WTC11 (cell line): ENCODE results near the gene LPP. TPM values are rescaled to one million over a fixed set of nuclear protein-coding genes. Genes with fewer than 3 reads are reported as not detected.

Experiments
- ATAC-seq: fragments of 200-7000 bp; cut with Tn5 transposase; 2 replicates; pipeline ENCODE4 v1.10.0; 2021; ENCODE audit warnings: mild to moderate bottlenecking, moderate library complexity
- CTCF ChIA-PET: fragments of 300-600 bp; sonication (Branson Sonifier 250); formaldehyde crosslinking; loops from one replicate; lab custom pipeline; 2021; ENCODE audit warnings: antibody characterized with exemption; lab: Charles Lee
- POLR2A ChIA-PET: fragments of 350-600 bp; sonication (Branson Sonifier 250); formaldehyde crosslinking; loops from one replicate; lab custom pipeline; 2021; ENCODE audit warnings: antibody characterized with exemption; lab: Charles Lee
- DNase-seq: peaks from one replicate; pipeline ENCODE4 v3.0.0; 2021; ENCODE audit warnings: low spot score
- H3K27ac Mint-ChIP-seq: 2 replicates; pipeline ENCODE4 v1.8.0; 2021; ENCODE audit warnings: mixed read lengths
- H3K27me3 Mint-ChIP-seq: 2 replicates; pipeline ENCODE4 v1.8.0; 2021; ENCODE audit warnings: low read depth, mild to moderate bottlenecking, moderate library complexity, mixed read lengths
- H3K36me3 Mint-ChIP-seq: 2 replicates; pipeline ENCODE4 v1.8.0; 2021; ENCODE audit warnings: mixed read lengths
- H3K4me1 Mint-ChIP-seq: 2 replicates; pipeline ENCODE4 v1.8.0; 2022; ENCODE audit warnings: mixed read lengths
- H3K4me3 Mint-ChIP-seq: 2 replicates; pipeline ENCODE4 v1.8.0; 2021; ENCODE audit warnings: mild to moderate bottlenecking, moderate library complexity, mixed read lengths
- H3K9me3 Mint-ChIP-seq: 2 replicates; pipeline ENCODE4 v1.8.0; 2021; ENCODE audit warnings: mixed read lengths
- CREM ChIP-seq: sonication (generic); formaldehyde crosslinking; IDR thresholded peaks from 2 replicates; pipeline ENCODE4 v1.8.1; 2022; ENCODE audit warnings: mild to moderate bottlenecking, missing genetic modification reagents, moderate library complexity
- ESRRA ChIP-seq: sonication (generic); formaldehyde crosslinking; IDR thresholded peaks from 2 replicates; pipeline ENCODE4 v1.8.1; 2022; ENCODE audit warnings: mild to moderate bottlenecking, missing genetic modification reagents, borderline replicate concordance
- GRHL2 ChIP-seq: fragments of 250-450 bp; sonication (Bioruptor Pico); IDR thresholded peaks from 2 replicates; pipeline ENCODE4 v1.8.0; 2022; ENCODE audit warnings: mild to moderate bottlenecking, moderate library complexity; ENCODE audit not compliant: insufficient replicate concordance, severe bottlenecking
- GTF2I ChIP-seq: fragments of 250-450 bp; sonication (Bioruptor Pico); conservative IDR thresholded peaks from 2 replicates; pipeline ENCODE4 v1.4.0; 2021; ENCODE audit warnings: mild to moderate bottlenecking
- NR1H2 ChIP-seq: sonication (generic); formaldehyde crosslinking; IDR thresholded peaks from 2 replicates; pipeline ENCODE4 v1.9.0; 2021; ENCODE audit warnings: mild to moderate bottlenecking, moderate library complexity, missing genetic modification reagents
- PRRX2 ChIP-seq: fragments of 250-450 bp; sonication (Bioruptor Pico); IDR thresholded peaks from 2 replicates; pipeline ENCODE4 v1.8.0; 2021; ENCODE audit warnings: mild to moderate bottlenecking
- RORB ChIP-seq: fragments of 250-450 bp; sonication (Bioruptor Pico); IDR thresholded peaks from 2 replicates; pipeline ENCODE4 v1.9.0; 2021; ENCODE audit warnings: mild to moderate bottlenecking
- SMAD4 ChIP-seq: sonication (generic); formaldehyde crosslinking; IDR thresholded peaks from 2 replicates; pipeline ENCODE4 v1.8.0; 2022; ENCODE audit warnings: mild to moderate bottlenecking, missing genetic modification reagents
- SOX15 ChIP-seq: fragments of 250-450 bp; sonication (Bioruptor Pico); IDR thresholded peaks from 2 replicates; pipeline ENCODE4 v1.9.0; 2021; ENCODE audit warnings: mild to moderate bottlenecking
- SP1 ChIP-seq: sonication (generic); formaldehyde crosslinking; conservative IDR thresholded peaks from 2 replicates; pipeline ENCODE4 v1.8.1; 2022; ENCODE audit warnings: missing genetic modification reagents
- TCF7 ChIP-seq: sonication (generic); formaldehyde crosslinking; IDR thresholded peaks from 2 replicates; pipeline ENCODE4 v1.8.0; 2022; ENCODE audit warnings: mild to moderate bottlenecking, low read depth, missing genetic modification reagents, moderate library complexity
- TEAD4 ChIP-seq: sonication (generic); formaldehyde crosslinking; IDR thresholded peaks from 2 replicates; pipeline ENCODE4 v1.8.0; 2022; ENCODE audit warnings: mild to moderate bottlenecking, missing genetic modification reagents
- ZNF121 ChIP-seq: sonication (generic); formaldehyde crosslinking; IDR thresholded peaks from 2 replicates; pipeline ENCODE4 v1.8.0; 2023; ENCODE audit warnings: missing genetic modification reagents
- ZNF396 ChIP-seq: fragments of 250-450 bp; sonication (Bioruptor Pico); IDR thresholded peaks from 2 replicates; pipeline ENCODE4 v1.8.0; 2021; ENCODE audit warnings: mild to moderate bottlenecking, moderate library complexity, borderline replicate concordance
- total RNA-seq: library from RNA; stranded (reverse); gene quantifications from 3 replicates; pipeline ENCODE4 v1.2.3, GENCODE V29; 2021
- TF ChIP-seq, protein P1 (sequence below): fragments of 250-450 bp; sonication (Bioruptor Pico); IDR thresholded peaks from 2 replicates; pipeline ENCODE4 v1.9.0; 2021; ENCODE audit warnings: mild to moderate bottlenecking, borderline replicate concordance
- TF ChIP-seq, protein P2 (sequence below): fragments of 250-450 bp; sonication (Bioruptor Pico); IDR thresholded peaks from 2 replicates; pipeline ENCODE4 v1.9.0; 2021; ENCODE audit warnings: moderate library complexity, mild to moderate bottlenecking, inconsistent platforms, borderline replicate concordance
- TF ChIP-seq, protein P3 (sequence below): sonication (generic); formaldehyde crosslinking; IDR thresholded peaks from 2 replicates; pipeline ENCODE4 v1.8.1; 2022; ENCODE audit warnings: mild to moderate bottlenecking, moderate library complexity, missing genetic modification reagents
- TF ChIP-seq, protein P4 (sequence below): sonication (generic); formaldehyde crosslinking; IDR thresholded peaks from 2 replicates; pipeline ENCODE4 v1.8.1; 2023; ENCODE audit warnings: mild to moderate bottlenecking, missing genetic modification reagents
- TF ChIP-seq, protein P5 (sequence below): sonication (generic); formaldehyde crosslinking; conservative IDR thresholded peaks from 2 replicates; pipeline ENCODE4 v1.8.1; 2023; ENCODE audit warnings: mild to moderate bottlenecking, low read depth, missing genetic modification reagents, moderate library complexity
- TF ChIP-seq, protein P6 (sequence below): sonication (generic); formaldehyde crosslinking; conservative IDR thresholded peaks from 2 replicates; pipeline ENCODE4 v1.8.1; 2022; ENCODE audit warnings: mild to moderate bottlenecking, missing genetic modification reagents
- TF ChIP-seq, protein P7 (sequence below): sonication (generic); formaldehyde crosslinking; IDR thresholded peaks from 2 replicates; pipeline ENCODE4 v1.8.0; 2023; ENCODE audit warnings: mild to moderate bottlenecking, missing genetic modification reagents

Gene LPP
- total RNA-seq, 1 experiment from 2014 or later, result 49.6 TPM

DNA sequence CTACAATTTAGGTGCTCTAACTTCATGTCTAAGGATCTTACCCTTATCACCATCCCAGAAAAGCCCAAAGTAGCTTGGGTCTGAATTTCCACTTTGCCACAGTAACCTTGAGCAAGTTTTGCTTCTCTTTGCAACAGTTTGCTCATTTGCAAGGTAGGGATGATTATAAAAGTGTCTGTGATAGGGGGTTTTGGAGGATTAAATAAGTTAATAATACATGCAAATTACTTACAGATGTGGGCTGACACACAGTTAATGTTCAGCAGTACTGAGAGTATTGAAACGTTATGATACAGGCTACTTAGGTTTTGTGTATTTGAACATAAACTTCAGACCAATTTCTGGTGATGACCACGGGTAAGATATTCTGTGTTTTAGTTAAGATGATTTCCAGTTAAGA lies 573.1 kb downstream of the LPP start (continued):
- TF ChIP-seq SMAD4 (CRISPR knock-in tag) (no peak), ZNF396 (CRISPR knock-in tag) (no peak), TCF7 (CRISPR knock-in tag) (no peak)
- TF ChIP-seq, protein P1, sequence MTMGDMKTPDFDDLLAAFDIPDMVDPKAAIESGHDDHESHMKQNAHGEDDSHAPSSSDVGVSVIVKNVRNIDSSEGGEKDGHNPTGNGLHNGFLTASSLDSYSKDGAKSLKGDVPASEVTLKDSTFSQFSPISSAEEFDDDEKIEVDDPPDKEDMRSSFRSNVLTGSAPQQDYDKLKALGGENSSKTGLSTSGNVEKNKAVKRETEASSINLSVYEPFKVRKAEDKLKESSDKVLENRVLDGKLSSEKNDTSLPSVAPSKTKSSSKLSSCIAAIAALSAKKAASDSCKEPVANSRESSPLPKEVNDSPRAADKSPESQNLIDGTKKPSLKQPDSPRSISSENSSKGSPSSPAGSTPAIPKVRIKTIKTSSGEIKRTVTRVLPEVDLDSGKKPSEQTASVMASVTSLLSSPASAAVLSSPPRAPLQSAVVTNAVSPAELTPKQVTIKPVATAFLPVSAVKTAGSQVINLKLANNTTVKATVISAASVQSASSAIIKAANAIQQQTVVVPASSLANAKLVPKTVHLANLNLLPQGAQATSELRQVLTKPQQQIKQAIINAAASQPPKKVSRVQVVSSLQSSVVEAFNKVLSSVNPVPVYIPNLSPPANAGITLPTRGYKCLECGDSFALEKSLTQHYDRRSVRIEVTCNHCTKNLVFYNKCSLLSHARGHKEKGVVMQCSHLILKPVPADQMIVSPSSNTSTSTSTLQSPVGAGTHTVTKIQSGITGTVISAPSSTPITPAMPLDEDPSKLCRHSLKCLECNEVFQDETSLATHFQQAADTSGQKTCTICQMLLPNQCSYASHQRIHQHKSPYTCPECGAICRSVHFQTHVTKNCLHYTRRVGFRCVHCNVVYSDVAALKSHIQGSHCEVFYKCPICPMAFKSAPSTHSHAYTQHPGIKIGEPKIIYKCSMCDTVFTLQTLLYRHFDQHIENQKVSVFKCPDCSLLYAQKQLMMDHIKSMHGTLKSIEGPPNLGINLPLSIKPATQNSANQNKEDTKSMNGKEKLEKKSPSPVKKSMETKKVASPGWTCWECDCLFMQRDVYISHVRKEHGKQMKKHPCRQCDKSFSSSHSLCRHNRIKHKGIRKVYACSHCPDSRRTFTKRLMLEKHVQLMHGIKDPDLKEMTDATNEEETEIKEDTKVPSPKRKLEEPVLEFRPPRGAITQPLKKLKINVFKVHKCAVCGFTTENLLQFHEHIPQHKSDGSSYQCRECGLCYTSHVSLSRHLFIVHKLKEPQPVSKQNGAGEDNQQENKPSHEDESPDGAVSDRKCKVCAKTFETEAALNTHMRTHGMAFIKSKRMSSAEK (CRISPR knock-in tag), result no peak
- TF ChIP-seq, all 79 proteins: peak for 0

DNA sequence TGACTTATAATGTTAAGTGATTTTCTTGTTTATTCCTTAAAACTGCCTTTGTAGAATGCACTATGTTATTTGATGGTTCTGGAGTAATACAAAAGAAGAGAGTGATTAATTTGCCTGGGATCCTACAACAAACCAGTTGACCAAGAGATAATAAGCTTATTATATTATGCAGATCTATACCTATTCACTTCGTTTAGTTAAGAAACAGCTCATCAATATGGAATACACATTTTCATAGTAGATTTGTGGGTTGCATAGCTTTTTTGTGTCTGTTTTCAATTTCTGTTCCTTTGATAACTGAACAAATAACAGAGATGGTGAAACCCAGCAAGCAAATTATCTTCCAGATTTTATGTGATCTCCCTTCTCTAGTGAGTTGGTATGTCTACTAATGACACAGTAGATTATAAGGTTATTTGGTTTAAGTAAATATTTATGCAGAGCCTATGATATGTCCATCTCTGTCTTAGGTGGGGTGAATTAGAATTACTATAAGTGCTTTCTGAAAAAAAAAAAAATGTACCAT lies 574.5 kb downstream of the LPP start:
- Mint-ChIP-seq H3K9me3 (no peaks in the 10 kb centered on the region), H3K27ac (no peak overlapping the region), H3K27me3 (no peaks in the 10 kb centered on the region), H3K36me3 (no peaks in the 10 kb centered on the region), H3K4me3 (no peak overlapping the region), H3K4me1 (no peaks in the 10 kb centered on the region)
- DNase-seq, result no peak
- CTCF ChIA-PET, result no interaction called here
- POLR2A ChIA-PET, result no interaction called here
- no peak for ATAC-seq
- TF ChIP-seq PRRX2 (CRISPR knock-in tag) (no peak), RORB (CRISPR knock-in tag) (no peak), ESRRA (CRISPR knock-in tag) (no peak), NR1H2 (CRISPR knock-in tag) (no peak), ZNF121 (no peak), SP1 (CRISPR knock-in tag) (no peak), GRHL2 (no peak), GTF2I (CRISPR knock-in tag) (no peak), CREM (no peak), TEAD4 (CRISPR knock-in tag) (no peak), SOX15 (CRISPR knock-in tag) (no peak)
- TF ChIP-seq, protein P2, sequence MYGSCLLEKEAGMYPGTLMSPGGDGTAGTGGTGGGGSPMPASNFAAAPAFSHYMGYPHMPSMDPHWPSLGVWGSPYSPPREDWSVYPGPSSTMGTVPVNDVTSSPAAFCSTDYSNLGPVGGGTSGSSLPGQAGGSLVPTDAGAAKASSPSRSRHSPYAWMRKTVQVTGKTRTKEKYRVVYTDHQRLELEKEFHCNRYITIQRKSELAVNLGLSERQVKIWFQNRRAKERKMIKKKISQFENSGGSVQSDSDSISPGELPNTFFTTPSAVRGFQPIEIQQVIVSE (CRISPR knock-in tag), result no peak
- TF ChIP-seq, protein P3, sequence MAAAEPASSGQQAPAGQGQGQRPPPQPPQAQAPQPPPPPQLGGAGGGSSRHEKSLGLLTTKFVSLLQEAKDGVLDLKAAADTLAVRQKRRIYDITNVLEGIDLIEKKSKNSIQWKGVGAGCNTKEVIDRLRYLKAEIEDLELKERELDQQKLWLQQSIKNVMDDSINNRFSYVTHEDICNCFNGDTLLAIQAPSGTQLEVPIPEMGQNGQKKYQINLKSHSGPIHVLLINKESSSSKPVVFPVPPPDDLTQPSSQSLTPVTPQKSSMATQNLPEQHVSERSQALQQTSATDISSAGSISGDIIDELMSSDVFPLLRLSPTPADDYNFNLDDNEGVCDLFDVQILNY (CRISPR knock-in tag), result no peak
- TF ChIP-seq, protein P4, sequence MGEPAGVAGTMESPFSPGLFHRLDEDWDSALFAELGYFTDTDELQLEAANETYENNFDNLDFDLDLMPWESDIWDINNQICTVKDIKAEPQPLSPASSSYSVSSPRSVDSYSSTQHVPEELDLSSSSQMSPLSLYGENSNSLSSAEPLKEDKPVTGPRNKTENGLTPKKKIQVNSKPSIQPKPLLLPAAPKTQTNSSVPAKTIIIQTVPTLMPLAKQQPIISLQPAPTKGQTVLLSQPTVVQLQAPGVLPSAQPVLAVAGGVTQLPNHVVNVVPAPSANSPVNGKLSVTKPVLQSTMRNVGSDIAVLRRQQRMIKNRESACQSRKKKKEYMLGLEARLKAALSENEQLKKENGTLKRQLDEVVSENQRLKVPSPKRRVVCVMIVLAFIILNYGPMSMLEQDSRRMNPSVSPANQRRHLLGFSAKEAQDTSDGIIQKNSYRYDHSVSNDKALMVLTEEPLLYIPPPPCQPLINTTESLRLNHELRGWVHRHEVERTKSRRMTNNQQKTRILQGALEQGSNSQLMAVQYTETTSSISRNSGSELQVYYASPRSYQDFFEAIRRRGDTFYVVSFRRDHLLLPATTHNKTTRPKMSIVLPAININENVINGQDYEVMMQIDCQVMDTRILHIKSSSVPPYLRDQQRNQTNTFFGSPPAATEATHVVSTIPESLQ (CRISPR knock-in tag), result no peak
- TF ChIP-seq, protein P5, sequence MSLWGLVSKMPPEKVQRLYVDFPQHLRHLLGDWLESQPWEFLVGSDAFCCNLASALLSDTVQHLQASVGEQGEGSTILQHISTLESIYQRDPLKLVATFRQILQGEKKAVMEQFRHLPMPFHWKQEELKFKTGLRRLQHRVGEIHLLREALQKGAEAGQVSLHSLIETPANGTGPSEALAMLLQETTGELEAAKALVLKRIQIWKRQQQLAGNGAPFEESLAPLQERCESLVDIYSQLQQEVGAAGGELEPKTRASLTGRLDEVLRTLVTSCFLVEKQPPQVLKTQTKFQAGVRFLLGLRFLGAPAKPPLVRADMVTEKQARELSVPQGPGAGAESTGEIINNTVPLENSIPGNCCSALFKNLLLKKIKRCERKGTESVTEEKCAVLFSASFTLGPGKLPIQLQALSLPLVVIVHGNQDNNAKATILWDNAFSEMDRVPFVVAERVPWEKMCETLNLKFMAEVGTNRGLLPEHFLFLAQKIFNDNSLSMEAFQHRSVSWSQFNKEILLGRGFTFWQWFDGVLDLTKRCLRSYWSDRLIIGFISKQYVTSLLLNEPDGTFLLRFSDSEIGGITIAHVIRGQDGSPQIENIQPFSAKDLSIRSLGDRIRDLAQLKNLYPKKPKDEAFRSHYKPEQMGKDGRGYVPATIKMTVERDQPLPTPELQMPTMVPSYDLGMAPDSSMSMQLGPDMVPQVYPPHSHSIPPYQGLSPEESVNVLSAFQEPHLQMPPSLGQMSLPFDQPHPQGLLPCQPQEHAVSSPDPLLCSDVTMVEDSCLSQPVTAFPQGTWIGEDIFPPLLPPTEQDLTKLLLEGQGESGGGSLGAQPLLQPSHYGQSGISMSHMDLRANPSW, result no peak
- TF ChIP-seq, protein P6, sequence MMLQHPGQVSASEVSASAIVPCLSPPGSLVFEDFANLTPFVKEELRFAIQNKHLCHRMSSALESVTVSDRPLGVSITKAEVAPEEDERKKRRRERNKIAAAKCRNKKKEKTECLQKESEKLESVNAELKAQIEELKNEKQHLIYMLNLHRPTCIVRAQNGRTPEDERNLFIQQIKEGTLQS (CRISPR knock-in tag), result no peak
- TF ChIP-seq, protein P7, sequence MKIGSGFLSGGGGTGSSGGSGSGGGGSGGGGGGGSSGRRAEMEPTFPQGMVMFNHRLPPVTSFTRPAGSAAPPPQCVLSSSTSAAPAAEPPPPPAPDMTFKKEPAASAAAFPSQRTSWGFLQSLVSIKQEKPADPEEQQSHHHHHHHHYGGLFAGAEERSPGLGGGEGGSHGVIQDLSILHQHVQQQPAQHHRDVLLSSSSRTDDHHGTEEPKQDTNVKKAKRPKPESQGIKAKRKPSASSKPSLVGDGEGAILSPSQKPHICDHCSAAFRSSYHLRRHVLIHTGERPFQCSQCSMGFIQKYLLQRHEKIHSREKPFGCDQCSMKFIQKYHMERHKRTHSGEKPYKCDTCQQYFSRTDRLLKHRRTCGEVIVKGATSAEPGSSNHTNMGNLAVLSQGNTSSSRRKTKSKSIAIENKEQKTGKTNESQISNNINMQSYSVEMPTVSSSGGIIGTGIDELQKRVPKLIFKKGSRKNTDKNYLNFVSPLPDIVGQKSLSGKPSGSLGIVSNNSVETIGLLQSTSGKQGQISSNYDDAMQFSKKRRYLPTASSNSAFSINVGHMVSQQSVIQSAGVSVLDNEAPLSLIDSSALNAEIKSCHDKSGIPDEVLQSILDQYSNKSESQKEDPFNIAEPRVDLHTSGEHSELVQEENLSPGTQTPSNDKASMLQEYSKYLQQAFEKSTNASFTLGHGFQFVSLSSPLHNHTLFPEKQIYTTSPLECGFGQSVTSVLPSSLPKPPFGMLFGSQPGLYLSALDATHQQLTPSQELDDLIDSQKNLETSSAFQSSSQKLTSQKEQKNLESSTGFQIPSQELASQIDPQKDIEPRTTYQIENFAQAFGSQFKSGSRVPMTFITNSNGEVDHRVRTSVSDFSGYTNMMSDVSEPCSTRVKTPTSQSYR, result no peak
